HUES48 (cell line): ENCODE data around the gene ANOS1.
"Not testable (repeated sequence)": the region's sequence is repeated elsewhere in the genome, so short reads cannot be mapped to it uniquely, and the experiment has no call there.

Experiments used
- H3K27ac ChIP-seq: one replicate; pipeline ENCODE4 v1.7.0; 2013; ENCODE audit warnings: low read depth, low read length, inconsistent platforms
- H3K27me3 ChIP-seq: 2 replicates; pipeline ENCODE4 v1.6.1; 2013; ENCODE audit warnings: mild to moderate bottlenecking, low read length; ENCODE audit not compliant: control insufficient read depth, insufficient read depth
- H3K36me3 ChIP-seq: 2 replicates; pipeline ENCODE4 v1.6.1; 2013; ENCODE audit warnings: low read length; ENCODE audit not compliant: control insufficient read depth, insufficient read depth
- H3K4me1 ChIP-seq: 2 replicates; pipeline ENCODE4 v1.6.1; 2013; ENCODE audit warnings: mild to moderate bottlenecking, low read length; ENCODE audit not compliant: control insufficient read depth, insufficient read depth
- H3K4me3 ChIP-seq: 2 replicates; pipeline ENCODE4 v1.5.1; 2013; ENCODE audit warnings: mild to moderate bottlenecking, low read depth, low read length
- H3K9ac ChIP-seq: 2 replicates; pipeline ENCODE4 v1.6.1; 2013; ENCODE audit warnings: mild to moderate bottlenecking, low read depth, low read length, moderate library complexity
- H3K9me3 ChIP-seq: 2 replicates; pipeline ENCODE4 v1.6.1; 2013; ENCODE audit warnings: low read length; ENCODE audit not compliant: control insufficient read depth, insufficient read depth

Gene ANOS1

DNA sequence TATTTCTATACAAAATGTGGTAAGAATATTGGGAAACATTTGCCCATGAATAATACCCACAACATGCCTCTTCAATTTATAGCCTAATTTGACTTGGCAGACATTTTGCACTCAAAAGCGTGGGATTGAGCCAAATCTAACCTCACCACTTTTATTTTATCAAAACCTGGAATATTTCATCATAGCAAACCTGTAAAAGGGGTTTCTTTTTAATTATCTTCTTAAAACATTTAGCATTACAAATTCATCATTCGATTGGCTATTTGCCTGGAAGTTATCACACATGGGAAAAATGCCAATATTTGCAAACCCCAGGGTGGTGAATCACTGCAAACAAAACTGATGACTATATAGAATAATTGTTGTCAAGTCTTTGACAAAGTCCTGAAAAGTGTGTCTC is 211.1 kb downstream of the ANOS1 start:
- Histone ChIP-seq H3K36me3 (no peaks in the 10 kb centered on the region), H3K4me3 (no peak overlapping the region), H3K4me1 (0 out of 2 replicates have a peak, but pooled peaks cover 5% of the 10 kb centered on the region), H3K9ac (no peak overlapping the region), H3K27ac (no peak overlapping the region), H3K9me3 (no peaks in the 10 kb centered on the region), H3K27me3 (no peaks in the 10 kb centered on the region)

DNA sequence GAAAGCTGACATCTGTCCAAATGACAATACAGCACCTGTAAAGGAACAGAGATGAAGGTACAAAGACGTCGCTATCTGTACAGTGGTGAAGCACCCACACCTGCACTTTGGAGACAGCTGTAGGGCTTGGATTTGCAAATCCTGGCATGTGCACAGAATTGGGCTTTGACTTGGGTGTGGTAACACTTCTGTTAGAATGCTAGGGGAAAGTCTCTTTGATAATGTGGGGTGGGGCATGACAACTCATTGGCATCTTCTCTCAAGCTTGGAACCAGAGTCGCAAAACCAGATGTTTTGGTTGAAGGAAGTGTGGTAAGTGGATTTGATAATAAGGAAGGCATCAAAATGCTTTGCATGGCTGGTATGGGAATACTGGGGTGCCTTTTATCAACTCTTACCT is 211.8 kb downstream of the ANOS1 start:
- Histone ChIP-seq H3K36me3 (no peaks in the 10 kb centered on the region), H3K4me1 (0 out of 2 replicates have a peak, but pooled peaks cover 5% of the 10 kb centered on the region), H3K27me3 (no peaks in the 10 kb centered on the region), H3K4me3 (no peak overlapping the region), H3K9me3 (no peaks in the 10 kb centered on the region), H3K27ac (no peak overlapping the region), H3K9ac (no peak overlapping the region)

DNA sequence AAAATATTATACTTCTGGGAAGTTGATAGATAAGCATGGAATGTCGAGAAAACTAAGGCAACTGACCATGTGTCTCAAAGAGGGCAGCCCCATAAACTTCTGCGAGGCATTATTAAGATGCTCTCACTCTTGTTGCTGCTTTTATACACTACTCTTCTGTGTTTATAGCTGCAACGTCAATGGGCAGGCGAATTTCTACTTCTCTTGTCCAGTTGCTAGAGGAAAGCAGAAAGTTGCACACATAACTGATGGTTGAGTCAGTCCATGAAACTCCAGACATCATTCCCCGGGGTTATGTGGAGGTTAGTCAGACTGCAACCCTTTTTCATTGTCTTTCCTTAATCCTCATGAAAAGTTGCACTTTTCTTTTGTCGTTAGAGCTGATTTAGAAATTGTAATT is 227.5 kb downstream of the ANOS1 start:
- no peak overlapping the region for H3K4me3 ChIP-seq
- no peaks in the 10 kb centered on the region for H3K27me3 ChIP-seq
- H3K9me3 ChIP-seq: no peaks in the 10 kb centered on the region
- H3K4me1 ChIP-seq: peaks cover 9% of the 10 kb centered on the region; the same call in 1 of the 2 replicates
- H3K27ac ChIP-seq: no peak overlapping the region
- H3K9ac ChIP-seq: no peak overlapping the region
- no peaks in the 10 kb centered on the region for H3K36me3 ChIP-seq

- not testable (repeated sequence) for H3K27me3 ChIP-seq, H3K27ac ChIP-seq
Measured at GRCh38 chrX:8502101-8502500, 229.8 kb downstream of the ANOS1 start.

DNA sequence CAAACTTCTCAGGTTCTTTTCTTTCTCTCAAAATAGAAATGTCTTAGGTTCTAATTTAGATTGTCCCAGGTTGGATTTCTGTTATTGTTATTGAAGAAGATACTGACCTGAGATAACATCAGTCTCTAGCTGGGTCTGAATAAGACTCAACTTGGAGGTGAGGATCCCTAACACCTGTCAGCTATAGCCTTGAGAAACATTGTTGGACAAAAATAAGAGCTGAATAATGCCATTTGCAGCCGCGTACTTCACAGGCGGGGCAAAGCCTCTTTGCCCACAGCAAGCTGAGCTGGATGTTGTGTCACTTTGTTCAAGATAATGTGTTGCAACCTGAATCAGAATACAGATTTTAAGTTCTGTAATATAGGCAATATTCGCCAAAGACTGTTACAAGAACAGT is 231.7 kb downstream of the ANOS1 start:
- no peak overlapping the region for H3K27ac ChIP-seq
- H3K9me3 ChIP-seq: no peaks in the 10 kb centered on the region
- no peak overlapping the region for H3K4me3 ChIP-seq
- H3K27me3 ChIP-seq: no peaks in the 10 kb centered on the region
- H3K36me3 ChIP-seq: no peaks in the 10 kb centered on the region
- H3K4me1 ChIP-seq: no peaks in the 10 kb centered on the region
- no peak overlapping the region for H3K9ac ChIP-seq

More at GRCh38 chrX:8502101-8502500, 229.8 kb downstream of the ANOS1 start:
- H3K9ac ChIP-seq, H3K36me3 ChIP-seq, H3K4me3 ChIP-seq, H3K4me1 ChIP-seq, H3K9me3 ChIP-seq: not testable (repeated sequence)

GRCh38 chrX:8495036-8495435 is 236.9 kb downstream of the ANOS1 start:
- H3K9ac ChIP-seq, H3K4me1 ChIP-seq, H3K9me3 ChIP-seq, H3K27ac ChIP-seq, H3K27me3 ChIP-seq, H3K4me3 ChIP-seq, H3K36me3 ChIP-seq: not testable (repeated sequence)

DNA sequence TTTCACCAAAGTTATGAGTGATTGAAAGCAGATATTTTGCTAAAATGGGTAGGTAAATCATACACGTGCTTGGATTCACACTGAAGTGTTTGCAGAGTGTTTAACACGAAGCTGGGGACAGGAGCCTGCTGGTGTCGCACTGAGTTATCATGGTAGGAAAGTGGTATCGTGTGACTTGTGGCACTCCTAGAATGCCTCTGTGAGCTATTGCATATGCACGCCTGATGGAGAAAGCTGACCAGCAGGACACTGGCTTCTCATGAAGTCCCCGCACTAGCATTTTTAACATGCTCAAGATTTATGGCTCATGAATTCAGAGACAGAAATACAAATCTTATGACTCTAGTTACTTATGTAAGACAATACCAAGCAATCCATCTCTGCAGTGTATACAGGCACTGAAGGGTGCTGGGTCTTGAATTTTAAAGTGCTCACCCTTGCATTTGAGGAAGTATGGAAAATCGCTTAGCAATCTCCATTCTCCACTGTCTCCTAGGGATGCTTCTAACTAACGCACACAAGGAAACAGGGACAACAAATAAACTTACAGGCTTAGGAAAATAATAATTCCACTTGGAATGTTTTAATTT is 247.5 kb downstream of the ANOS1 start:
- Histone ChIP-seq H3K4me1 (peaks cover 5% of the 10 kb centered on the region; the same call in 1 of the 2 replicates), H3K27me3 (no peaks in the 10 kb centered on the region), H3K4me3 (no peak overlapping the region), H3K9ac (no peak overlapping the region), H3K27ac (no peak overlapping the region), H3K9me3 (no peaks in the 10 kb centered on the region), H3K36me3 (no peaks in the 10 kb centered on the region)
